ENCODE data around the gene ARHGEF7. TPM values are rescaled to one million over a fixed set of nuclear protein-coding genes. Genes with fewer than 3 reads are reported as not detected.

Gene ARHGEF7
- total and polyA plus RNA-seq, 2 experiments from 2014 or later, result 23.6 to 58.9 TPM

DNA sequence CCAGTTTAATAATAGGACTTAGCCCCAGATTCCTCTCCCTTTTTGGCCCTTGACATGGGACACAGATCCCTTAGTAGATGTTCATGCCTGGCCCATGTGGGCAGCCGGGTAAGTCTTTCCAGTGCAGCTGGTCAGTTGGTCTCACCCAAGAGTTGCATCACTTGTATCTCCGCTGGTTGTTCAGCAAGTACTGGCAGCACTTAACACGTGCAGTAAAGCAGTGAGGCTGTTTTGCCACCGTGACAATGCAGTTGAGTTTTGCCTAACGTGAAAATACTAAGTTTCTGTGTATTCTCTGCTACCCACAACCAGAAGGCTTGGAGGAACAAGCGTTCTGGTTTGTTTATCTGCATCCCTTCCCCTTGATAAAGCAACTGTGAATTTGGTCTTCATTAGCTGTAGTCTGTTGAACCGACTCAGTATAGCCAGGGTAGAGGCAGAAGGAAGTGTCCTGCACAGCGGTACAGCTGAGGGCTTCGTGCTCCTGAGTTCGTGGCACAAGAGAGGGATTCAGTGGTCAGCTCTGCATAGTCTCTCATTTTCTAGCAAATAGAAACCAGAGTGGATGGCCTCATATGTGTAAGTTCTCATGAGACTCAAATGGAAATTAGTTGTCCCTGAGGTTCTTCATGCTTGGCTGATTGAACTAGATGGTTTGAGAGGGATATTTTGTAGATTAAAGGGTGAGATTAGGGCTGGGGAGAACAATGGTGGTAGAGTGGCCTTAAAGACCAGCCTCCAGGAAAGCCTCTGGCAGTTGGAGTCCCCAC is 50.3 kb downstream of the ARHGEF7 start:
- no peak for DNase-seq (ENCODE audit: low spot score)
- peaks cover 3% of the 10 kb centered on the region; the same call in 1 of the 3 replicates for H3K4me1 Mint-ChIP-seq
- H3K27ac Mint-ChIP-seq, result no peak overlapping the region
- no peaks in the 10 kb centered on the region for H3K9me3 Mint-ChIP-seq
- peaks cover 100% of the 10 kb centered on the region for H3K79me2 ChIP-seq (replicated peaks; ENCODE audit: insufficient read depth)
- peaks cover 4% of the 10 kb centered on the region for H3K27me3 Mint-ChIP-seq (ENCODE audit: insufficient read depth, low read depth, poor library complexity)
- TF ChIP-seq EZH2 (IDR thresholded peaks at IDR 0.05; ENCODE audit: low read depth, unreplicated experiment) (no peak), ETS1 (IDR thresholded peaks at IDR 0.05) (no peak), ZNF114 (CRISPR knock-in tag; IDR thresholded peaks at IDR 0.05) (no peak), ZNF462 (CRISPR knock-in tag; IDR thresholded peaks at IDR 0.05) (no peak), JUNB (IDR thresholded peaks at IDR 0.05; ENCODE audit: unreplicated experiment) (no peak), CREB1 (CRISPR knock-in tag; IDR thresholded peaks at IDR 0.05; ENCODE audit: low read depth) (no peak), NANOG (IDR thresholded peaks at IDR 0.05; ENCODE audit: borderline replicate concordance) (no peak), STAT1 (IDR thresholded peaks at IDR 0.05; ENCODE audit: unreplicated experiment) (no peak), POLR2AphosphoS5 (IDR thresholded peaks at IDR 0.05; ENCODE audit: low read depth) (no peak), REST (IDR thresholded peaks at IDR 0.05; ENCODE audit: unreplicated experiment) (no peak), ZNF331 (CRISPR knock-in tag; IDR thresholded peaks at IDR 0.05; ENCODE audit: low read depth) (no peak), EZH2phosphoT487 (IDR thresholded peaks at IDR 0.05; ENCODE audit: unreplicated experiment) (no peak)
- TF ChIP-seq, protein P1, sequence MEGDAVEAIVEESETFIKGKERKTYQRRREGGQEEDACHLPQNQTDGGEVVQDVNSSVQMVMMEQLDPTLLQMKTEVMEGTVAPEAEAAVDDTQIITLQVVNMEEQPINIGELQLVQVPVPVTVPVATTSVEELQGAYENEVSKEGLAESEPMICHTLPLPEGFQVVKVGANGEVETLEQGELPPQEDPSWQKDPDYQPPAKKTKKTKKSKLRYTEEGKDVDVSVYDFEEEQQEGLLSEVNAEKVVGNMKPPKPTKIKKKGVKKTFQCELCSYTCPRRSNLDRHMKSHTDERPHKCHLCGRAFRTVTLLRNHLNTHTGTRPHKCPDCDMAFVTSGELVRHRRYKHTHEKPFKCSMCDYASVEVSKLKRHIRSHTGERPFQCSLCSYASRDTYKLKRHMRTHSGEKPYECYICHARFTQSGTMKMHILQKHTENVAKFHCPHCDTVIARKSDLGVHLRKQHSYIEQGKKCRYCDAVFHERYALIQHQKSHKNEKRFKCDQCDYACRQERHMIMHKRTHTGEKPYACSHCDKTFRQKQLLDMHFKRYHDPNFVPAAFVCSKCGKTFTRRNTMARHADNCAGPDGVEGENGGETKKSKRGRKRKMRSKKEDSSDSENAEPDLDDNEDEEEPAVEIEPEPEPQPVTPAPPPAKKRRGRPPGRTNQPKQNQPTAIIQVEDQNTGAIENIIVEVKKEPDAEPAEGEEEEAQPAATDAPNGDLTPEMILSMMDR (conservative IDR thresholded peaks at IDR 0.05; ENCODE audit: low read depth in 2 of 2), result no peak
- H3K4me3 ChIP-seq, result no peak overlapping the region
- H3K36me3 ChIP-seq (ENCODE audit: insufficient read depth), result no peaks in the 10 kb centered on the region
- no peaks in the 10 kb centered on the region for H3K27me3 ChIP-seq (ENCODE audit: insufficient read depth)
- H3K9me2 ChIP-seq (ENCODE audit: insufficient read depth), result no peaks in the 10 kb centered on the region
- ATAC-seq, result no peak
- no peaks in the 10 kb centered on the region for H3F3A ChIP-seq (replicated peaks; ENCODE audit: low read depth)
- H3K27ac ChIP-seq (ENCODE audit: low read depth), result no peak overlapping the region
- no peak overlapping the region for H3K4me3 Mint-ChIP-seq
- H2AFZ ChIP-seq, result no peak overlapping the region
- no peaks in the 10 kb centered on the region for H3K4me1 ChIP-seq (ENCODE audit: insufficient read depth)
- peaks cover 58% of the 10 kb centered on the region for H4K20me1 ChIP-seq (replicated peaks; ENCODE audit: insufficient read depth)
- H3K36me3 Mint-ChIP-seq (ENCODE audit: low read depth), result peaks cover 23% of the 10 kb centered on the region
- H3K4me2 ChIP-seq, result no peak overlapping the region

All from GM23338 (cell line).